ENCODE measurements around the gene ADAMTSL1.
"Not testable (repeated sequence)": the region's sequence is repeated elsewhere in the genome, so short reads cannot be mapped to it uniquely, and the experiment has no call there.

The ADAMTSL1 gene

DNA sequence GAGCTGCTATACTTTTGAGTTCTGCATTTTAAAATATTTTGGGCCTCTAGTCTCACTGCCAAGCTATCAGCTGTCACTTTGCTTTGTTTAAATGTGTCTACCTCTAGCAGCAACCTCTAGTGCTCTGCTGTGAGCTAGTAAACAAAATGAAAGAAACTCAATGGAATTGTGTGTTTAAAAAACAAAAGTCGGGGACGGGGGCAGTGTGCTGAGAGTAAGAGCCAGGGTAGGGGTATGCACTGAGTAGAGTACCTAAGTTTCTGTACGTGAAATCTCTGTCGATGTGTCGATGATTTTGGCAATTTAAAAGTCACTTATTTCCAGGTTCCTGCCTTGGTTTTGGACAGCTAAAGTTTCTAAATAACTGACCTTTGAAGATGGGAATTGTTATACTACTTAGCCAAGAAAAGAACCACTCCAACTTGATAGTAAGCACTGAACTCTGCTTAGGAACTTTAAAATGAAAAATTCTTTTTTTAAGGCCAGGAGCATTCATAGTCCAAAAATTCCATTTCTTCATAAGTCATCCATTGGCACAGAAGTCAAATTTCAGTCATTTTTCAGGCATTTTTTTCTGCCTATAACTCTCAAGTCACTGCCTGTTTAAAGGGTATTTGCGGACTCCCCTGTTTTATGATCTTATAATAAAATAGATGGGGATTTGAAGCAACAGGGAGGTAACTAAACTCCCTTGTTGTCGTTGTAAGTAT lies 447.6 kb downstream of the ADAMTSL1 start:
- FAIRE-seq: no peak

DNA sequence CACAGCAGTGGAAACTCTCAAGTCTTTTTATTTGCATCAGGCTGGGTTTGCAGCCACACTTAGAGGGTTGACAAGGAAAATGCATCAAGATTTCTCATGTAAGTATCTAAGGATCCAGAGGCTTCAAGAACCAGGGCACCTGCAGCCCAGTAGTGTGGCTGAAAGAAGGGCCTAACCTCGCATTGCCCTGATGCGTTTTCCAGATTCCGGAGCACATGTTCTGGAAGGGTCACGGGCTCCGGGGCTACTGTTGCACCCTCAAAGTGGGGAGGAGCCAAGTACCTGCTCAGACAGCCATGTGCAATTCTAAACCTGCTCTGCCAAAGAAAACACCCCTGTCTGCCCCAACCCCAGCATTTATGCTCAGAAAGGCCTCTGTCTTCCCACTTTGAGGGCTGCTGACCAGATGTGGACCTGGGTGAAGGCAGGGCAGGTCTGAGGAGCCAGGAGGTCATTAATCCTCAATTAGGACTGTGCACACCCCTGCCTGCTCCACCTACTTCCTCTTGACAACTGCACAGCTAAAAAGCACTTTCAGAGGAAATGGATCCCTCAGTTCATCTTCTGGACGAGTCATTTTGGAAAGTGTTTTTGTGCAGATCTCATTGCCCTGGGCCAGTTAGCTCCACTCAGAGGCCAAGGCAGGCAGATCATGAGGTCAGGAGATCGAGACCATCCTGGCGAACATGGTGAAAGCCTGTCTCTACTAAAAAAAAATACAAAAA lies 448.4 kb downstream of the ADAMTSL1 start:
- FAIRE-seq: no peak

DNA sequence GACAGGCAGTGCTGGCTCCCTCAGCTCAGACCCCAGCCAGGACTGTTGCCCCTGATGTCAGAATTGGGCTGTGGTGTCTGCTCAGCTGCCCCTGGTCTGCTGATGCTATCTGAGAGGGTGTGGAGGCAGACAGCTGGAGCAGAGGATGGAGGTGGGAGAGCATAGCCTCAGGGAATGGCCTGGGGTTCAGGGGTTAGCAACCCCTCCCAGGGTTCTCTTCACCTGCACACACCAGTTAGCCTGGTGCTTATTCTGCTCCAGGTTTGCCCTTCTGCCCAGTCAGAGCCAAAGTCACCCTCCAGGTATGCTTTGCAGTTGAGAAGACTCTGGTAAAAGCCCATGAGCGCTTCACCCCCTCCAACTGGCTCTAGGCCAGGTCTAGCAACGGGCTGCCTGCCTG lies 449.2 kb downstream of the ADAMTSL1 start:
- FAIRE-seq: no peak

DNA sequence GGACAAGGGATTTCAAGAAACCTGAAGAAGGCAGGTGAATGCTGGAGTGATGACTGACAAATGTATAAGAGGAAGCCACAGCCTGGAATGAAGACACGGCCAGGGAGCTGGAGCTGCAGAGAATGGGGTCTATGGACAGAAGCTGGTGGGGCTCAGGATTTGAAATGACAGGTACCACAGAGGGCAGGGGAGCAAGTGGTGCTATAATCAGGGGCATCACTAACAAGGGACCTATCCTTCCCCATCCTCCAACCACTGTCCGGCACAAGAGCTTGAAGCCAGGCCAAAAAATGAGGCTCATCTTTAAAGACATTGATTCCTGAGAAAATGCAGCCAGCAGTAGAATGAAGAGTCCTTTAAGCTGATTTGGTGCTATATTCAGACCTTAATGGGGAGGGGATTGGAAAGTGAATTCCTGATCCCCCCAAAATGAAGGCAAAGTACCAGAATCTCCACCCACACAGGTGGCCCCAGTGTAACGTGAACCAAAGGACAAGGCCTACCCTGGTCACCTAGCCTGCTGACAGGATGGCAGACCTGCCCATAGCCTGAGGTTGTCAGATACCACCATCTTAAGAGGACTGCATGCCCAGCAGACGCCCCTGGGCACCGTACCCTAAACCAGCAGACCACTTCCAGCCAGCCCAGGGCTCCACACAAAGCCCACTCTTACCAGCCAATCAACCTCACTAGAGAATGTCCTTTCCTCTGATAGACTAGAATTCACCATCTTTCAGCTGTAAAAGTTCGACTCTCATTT lies 449.9 kb downstream of the ADAMTSL1 start:
- FAIRE-seq: no peak

DNA sequence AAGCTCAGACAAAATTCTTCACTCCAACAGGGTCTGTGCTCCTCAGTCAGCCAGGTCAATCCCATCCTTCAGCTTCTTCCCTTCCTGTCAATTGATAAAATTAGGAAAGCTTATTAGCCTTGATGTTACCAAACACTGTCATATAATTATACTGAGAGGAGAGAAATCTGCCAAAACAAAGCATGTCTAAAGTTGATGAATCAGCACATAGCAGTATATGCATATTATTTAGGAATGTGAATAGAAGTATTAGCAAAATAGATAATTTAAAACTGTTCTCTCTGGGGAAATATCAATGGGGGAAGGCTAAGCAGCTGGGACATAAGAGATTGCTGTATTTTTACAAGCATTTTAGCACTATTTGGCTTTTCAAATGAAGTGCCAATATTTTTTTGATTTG lies 451.9 kb downstream of the ADAMTSL1 start:
- no peak for FAIRE-seq

DNA sequence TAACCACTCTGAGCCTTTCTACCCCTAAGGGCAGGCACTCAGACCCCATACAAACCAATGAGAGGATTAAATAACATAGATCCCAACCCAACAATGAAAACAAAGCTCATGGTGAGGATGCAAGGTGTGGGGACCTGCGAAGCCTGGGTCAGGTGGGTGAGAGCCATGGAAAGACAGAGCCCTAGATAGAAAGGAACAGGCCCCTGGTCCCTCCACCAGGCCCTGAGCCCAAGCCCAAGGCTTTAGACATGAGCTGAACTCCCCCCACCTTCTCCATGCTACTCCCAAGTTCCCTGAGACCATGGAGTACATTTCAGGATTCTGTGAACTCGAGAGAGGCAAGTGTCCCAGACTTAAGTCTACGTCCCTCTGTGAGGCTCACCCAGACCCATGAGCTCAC lies 452.6 kb downstream of the ADAMTSL1 start:
- FAIRE-seq: no peak

DNA sequence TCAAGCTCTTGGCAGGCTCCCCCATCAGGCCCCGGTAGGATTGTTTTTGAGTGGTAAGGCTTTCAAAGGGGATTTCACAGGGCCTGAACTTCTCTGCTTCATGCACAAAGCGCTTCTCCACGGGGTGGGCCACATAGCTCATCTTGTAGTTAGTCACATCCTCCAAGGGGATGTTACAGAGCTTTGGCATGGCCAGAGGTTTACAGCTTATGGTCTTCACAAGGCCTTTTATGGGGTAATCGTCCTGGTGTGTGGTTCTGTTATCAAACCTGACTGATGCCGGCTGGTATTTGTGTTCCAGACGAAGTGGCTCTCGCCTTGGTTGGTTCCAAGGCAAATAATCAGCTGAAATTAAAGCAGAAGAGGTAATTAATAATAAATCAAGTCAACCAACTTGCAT lies 454.8 kb downstream of the ADAMTSL1 start:
- no peak for FAIRE-seq

DNA sequence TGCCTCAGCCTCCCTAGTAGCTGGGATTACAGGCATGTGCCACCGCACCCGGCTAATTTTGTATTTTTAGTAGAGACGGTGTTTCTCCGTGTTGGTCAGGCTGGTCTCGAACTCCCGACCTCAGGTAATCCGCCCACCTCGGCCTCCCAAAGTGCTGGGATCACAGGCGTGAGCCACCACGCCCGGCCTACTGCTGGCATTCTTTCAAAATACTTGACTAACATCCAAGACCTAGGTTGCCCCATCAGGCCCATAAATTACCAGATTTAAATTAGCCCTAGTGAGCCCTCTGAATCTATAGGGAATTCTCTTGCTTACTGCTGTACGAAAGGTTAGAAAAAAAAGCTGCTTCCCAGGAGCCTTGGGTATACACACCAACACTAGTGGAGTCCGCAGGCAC lies 456.7 kb downstream of the ADAMTSL1 start:
- not testable (repeated sequence) for FAIRE-seq

DNA sequence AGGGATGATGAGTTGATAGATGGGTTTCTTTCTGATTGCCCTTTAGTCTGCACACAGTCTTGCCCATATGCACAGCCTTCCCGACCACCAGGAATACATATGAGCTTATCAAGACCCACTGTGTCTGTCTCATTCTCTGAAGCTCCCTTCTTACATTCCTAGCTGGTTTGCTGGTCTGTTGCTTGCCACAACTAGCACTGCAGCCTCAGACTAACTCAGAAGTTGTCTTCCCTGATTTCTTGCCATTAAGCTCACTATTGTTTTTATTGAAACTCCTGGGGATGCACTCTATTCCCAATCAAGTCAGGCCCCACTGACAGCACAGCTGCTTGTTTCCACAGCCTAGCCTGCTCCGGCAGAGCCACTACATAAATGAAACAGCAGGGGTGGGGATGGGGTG lies 461.6 kb downstream of the ADAMTSL1 start:
- FAIRE-seq: no peak

DNA sequence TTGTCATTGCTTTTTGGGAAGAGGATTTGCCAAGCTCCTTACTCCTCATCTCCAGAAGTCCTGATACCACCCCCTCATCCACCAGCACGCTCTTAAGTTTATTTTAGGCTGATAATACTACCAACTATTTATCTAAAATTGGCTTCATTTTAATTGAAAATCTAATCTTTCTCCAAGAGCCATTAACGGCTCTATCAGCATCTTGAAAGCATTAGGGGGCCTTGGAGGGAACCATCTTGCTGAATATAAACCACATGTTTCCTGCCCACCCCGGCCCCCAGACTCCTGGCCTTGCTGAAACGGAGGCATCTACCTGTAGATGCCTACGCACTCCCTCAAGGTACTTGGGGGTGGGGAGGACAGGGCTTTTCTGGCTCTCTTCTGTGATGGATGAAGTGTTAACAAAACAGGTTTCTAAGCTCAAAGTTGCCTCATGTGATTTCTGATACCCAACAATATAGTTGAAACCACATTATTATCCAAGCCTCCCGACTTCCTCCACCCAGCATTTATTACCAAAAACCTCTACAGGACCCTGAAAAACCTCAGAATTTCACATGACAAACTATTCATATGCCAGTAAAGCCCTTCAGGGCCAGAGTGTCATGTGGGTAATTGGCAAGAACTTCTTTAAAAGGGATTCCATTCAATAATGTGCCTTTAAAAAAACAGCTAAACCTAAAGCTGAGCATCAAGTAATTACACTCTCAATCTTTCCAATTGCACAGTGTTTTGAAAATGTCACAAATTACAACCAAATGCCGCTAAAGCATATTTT lies 462.3 kb downstream of the ADAMTSL1 start:
- FAIRE-seq: no peak

DNA sequence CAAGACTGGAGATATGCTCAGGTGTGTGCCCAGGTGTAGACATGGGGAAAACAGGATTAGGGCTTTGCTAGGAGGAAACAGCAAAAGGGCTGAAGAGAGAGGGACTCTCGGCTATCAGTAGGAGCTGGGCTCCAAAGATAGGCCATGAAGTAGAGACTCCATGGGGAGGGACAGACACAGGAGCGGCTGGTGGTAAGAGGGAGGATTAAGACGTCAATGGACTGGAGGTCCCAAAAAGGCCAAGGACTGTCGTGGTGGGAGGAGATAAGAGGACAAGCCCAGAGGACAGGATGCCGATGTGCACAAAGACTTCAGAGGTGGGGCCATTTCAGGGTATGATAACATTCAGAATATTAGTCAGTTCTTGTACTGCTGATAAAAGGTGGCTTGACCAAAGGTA lies 466.0 kb downstream of the ADAMTSL1 start:
- FAIRE-seq: no peak

DNA sequence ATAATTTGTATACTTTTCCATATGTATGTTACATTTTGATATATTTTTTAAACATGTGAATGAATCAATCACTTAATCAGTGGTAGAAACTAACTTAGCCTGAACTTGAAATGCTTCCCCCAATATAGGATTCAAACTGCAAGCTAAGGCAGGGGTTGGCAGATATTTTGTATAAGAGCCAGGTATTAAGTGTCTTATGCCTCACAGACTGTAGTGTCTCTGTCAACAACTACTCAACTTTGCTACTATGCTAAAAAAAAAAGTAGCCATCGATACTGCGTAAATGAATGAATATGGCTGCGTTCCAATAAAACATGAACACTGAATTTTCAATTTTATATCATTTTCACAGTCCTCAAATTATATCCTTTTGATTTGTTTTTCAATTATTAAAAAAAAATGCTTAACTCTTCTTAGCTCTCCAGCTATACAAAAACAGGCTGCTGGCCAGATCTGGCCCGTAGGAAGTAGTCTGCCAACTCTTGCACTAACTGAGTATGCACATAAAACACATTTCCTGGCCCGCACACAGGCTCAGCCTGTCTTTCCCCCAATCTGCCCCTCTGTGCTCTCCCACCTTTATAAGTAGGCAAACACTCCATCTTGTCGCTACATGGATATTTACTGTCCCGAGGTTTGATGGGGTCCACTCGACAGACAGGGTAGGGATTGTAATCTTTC lies 467.2 kb downstream of the ADAMTSL1 start:
- no peak for FAIRE-seq

DNA sequence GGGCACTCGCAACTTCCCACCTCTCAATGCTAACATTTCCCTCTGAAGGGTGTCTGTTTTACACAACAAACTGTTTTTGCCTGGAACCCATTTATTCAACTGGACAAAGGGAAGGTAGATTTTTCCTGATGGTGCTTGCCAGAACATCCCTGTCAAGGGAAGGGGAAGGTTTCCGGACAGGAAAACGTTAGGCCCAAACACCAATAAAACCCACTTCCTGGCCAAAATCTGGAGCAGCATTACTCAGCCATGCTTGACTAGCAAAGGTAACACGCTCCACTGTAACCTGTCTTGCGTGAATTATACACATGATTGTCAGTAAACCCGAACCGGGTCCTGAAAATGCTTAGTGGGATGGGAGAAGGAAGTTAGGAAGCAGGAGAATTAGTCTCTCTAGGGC lies 468.8 kb downstream of the ADAMTSL1 start:
- no peak for FAIRE-seq

DNA sequence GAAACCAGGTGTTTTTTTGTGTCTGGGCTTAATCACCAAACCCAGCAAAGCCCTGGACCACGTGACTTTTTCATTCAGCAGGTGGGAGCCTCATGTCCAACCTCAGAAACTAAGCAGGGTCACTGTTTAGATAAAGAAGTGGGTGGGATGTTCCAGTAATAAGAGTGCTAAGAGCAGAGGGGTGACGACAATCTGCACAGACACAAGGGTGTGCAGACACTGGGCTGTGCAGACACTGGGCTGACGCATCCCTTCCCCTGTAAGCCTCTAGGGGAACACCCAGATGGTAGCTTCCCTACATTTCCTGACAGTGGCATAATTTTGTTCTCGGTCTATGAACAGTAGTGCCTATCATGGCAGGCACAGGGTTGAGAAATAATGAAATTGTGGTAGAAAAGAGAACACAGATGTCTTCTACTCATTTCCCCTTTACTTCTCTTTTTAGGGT lies 474.0 kb downstream of the ADAMTSL1 start:
- FAIRE-seq: no peak

DNA sequence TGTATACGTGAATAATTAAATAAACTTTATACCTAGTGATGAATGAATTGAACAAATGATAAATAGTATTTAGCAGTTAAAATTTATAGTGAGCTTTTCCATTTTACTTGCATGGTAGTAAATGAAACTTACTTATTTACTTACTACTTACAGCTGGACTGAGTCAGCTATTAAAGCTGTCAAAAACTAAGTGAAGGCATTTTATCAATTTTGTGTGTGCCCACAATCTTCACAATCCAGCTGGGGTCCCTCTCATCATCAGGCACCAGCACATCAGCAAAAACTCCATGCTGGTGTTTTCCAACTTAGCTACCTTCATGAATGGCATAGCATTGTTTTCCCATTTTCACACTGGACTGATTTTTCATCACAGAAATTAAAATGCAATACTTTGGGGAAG lies 478.0 kb downstream of the ADAMTSL1 start:
- FAIRE-seq: no peak

DNA sequence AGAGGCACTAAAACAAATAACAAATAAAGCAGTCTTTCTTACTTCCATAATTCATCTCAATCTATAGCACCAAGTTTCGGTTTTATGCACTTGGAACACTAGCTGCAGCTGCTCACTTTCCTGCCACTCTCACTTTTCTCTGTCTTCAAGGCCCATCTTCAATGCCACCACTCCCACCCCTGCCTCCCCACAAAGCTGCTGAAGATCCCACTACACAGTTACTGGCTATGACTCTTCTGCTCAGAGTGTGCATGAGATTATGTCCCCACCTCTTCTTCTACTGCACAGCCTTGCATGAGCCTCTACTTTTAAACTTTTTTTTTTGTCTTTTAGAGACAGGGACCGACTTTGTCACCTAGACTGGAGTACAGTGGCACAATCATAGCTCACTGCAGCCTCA lies 481.7 kb downstream of the ADAMTSL1 start:
- no peak for FAIRE-seq

Data from colon (tissue), 2 donors.